Fibroblast of pulmonary artery (primary cell): Measurements from ENCODE around the gene ZNF532.

Experiments
- DNase-seq: peaks from one replicate; pipeline ENCODE4 v3.0.0-alpha.2; 2010; ENCODE audit warnings: low read depth
- H3K4me3 ChIP-seq: replicated peaks from 2 replicates; pipeline ENCODE4 v1.5.1; 2011; ENCODE audit warnings: low read depth, mild to moderate bottlenecking, control low read depth, low read length, moderate library complexity
- TF ChIP-seq, protein P1 (sequence below): IDR thresholded peaks from 2 replicates; pipeline ENCODE4 v1.5.1; 2011; ENCODE audit warnings: mild to moderate bottlenecking, control low read depth, low read length, inconsistent platforms; ENCODE audit errors: missing control alignments

Gene ZNF532

DNA sequence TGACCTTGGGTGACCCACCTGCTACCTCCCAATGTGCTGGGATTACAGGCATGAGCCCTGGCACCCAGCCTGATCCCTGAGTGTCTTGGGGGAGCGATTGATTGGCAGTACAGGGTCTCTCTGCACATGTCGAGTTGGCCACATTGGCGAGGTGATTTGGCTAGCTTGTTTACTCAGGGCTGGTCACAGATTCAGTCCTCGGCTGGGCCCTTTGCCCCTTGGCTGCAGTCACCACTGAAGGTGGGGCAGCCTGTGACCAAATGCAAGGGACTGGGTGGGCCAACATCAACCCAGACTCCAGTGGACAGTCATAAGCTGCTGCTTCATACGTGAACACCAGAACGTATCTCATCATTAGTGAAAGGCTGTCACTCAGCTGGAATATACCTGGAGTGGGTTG lies 114.9 kb downstream of the ZNF532 start:
- DNase-seq: no peak
- TF ChIP-seq, protein P1, sequence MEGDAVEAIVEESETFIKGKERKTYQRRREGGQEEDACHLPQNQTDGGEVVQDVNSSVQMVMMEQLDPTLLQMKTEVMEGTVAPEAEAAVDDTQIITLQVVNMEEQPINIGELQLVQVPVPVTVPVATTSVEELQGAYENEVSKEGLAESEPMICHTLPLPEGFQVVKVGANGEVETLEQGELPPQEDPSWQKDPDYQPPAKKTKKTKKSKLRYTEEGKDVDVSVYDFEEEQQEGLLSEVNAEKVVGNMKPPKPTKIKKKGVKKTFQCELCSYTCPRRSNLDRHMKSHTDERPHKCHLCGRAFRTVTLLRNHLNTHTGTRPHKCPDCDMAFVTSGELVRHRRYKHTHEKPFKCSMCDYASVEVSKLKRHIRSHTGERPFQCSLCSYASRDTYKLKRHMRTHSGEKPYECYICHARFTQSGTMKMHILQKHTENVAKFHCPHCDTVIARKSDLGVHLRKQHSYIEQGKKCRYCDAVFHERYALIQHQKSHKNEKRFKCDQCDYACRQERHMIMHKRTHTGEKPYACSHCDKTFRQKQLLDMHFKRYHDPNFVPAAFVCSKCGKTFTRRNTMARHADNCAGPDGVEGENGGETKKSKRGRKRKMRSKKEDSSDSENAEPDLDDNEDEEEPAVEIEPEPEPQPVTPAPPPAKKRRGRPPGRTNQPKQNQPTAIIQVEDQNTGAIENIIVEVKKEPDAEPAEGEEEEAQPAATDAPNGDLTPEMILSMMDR: no peak
- H3K4me3 ChIP-seq: no peak overlapping the region

DNA sequence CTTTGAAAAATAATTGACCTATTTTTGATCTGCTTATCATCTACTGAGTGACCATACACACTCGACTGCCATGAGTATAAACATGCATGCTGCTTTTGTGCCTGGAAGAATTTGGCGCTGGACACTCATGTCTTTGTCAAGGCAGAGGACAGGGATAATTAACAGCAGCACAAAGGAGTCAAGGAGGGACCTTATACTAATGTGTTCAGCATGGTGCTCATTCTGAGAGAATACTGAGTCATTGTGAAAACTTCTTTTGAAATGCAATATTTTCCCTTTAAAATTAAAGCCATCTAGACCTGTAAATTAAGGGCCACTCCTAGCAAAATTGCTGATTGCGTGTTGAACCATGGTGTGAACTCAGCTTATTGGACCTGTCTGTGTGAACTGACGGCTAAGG lies 116.3 kb downstream of the ZNF532 start:
- DNase-seq: no peak
- TF ChIP-seq, protein P1: no peak
- H3K4me3 ChIP-seq: no peak overlapping the region

DNA sequence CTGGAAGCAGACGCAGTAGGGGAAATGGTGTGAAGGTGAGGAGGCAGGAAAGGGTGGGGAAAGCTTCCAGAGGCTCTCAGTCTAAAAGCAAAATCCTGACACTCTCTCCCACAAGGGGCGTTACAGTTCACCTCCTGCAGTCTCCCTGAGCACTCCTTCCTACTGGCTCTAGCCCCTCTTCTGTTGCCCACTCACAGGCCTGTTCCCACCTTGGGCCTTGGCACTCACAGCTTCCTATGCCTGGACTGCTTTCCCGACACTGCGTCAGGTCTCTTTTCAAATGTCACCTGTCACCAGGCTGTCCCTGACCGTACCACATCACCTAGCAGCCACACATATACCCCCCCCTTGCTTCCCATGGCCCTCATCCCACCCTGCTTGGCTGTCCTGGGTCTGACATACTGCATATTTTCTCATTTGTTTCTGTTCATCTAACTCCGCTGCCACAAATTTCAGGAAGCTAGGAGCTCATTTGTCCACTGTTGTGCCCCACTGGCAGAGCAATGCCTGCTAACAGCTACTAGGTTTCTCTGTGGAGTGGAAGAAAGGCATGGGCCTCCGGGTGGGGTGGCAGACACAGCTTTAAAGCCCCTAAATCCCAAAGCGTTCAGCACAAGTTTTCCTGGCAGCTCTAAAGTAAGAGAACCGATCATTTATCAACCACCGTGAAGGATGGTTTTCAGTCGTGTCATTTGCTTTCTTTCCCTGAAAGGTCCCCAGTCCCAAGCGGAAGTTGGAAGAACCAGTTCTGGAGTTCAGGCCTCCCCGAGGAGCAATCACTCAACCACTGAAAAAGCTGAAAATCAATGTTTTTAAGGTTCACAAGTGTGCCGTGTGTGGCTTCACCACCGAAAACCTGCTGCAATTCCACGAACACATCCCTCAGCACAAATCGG lies 118.8 kb downstream of the ZNF532 start:
- H3K4me3 ChIP-seq: no peak overlapping the region
- DNase-seq: no peak
- TF ChIP-seq, protein P1: no peak

DNA sequence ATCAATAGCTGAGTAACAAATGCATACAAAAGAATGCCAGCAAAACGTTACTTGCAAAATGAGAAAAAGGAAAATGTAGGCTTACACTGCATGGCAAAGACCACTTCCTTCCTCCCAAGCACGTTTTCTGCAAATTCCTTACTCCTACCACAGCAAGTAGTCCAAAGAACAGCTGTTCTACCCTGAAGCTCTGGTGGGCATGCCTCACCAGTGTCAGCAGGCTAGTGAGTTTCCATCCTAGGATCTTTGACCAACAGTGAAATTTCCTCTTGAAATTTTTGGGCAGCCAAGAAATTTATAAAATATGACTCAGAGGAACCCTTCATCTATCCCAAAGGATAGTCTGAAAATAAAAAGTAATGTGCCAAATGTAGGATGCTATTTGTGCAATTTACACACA lies 123.9 kb downstream of the ZNF532 start:
- TF ChIP-seq, protein P1: no peak
- DNase-seq: no peak
- no peak overlapping the region for H3K4me3 ChIP-seq

DNA sequence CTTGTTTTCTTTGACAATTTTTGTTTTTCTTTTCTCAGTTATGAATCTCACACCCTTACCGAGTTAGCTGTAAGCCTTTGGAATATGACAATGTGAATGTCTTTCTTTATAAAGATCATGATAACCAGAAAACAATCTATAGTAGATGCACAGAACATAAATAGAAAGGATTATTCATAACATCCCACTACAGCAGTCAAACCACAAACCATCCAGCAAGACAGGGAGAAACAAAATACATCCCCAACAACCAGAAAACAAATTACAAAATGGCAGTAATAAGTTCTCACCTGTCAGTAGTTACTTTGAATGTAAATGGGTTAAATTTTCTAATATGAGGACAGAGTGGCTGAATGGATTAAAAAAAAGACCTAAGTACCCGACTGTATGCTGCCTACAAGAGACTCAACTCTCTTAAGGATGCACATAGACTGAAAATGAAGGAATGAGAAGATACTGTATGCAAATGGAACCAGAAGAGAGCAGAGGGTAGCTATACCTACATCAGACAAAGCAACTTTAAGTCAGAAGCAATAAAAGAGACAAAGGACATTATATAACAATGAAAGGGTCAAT lies 124.6 kb downstream of the ZNF532 start:
- H3K4me3 ChIP-seq: no peak overlapping the region
- no peak for DNase-seq
- TF ChIP-seq, protein P1: no peak

DNA sequence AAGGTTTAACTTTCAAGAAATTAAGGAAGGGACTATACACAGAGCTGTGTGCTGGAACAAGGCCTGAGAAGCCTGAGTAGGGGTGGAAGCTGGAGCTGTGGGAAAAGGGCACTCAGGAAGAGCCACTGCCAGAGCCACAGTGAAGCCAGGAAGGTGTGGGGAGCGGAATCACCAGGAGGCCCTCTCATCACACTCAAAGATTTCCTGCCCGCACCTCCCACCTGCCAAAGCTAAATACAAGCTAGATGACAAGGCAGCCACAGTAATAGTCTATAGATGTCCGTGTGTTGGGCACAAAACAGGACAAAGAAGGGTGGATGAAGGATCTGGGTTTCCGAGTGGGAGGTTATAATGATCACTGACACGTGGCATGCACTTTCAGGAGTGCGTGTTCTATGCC lies 126.0 kb downstream of the ZNF532 start:
- no peak for DNase-seq
- H3K4me3 ChIP-seq: no peak overlapping the region

More for the DNA sequence above, 126.0 kb downstream of the ZNF532 start:
- TF ChIP-seq, protein P1: no peak
